Mesenchymal stem cell (in vitro differentiated cells and primary cell): Measurements from ENCODE around the gene CFAP58.

Source experiments
- DNase-seq: peaks from one replicate; pipeline ENCODE4 v3.0.0-alpha.2; 2013
- H2AFZ ChIP-seq: one replicate; pipeline ENCODE4 v1.6.1; 2013; ENCODE audit warnings: low read depth, mild to moderate bottlenecking, control low read depth, inconsistent platforms, low read length, moderate library complexity
- H2AK5ac ChIP-seq: 2 replicates; pipeline ENCODE4 v1.6.1; 2013; ENCODE audit warnings: low read length, moderate library complexity, mild to moderate bottlenecking, inconsistent platforms; ENCODE audit not compliant: severe bottlenecking
- H2BK120ac ChIP-seq: one replicate; pipeline ENCODE4 v1.6.1; 2013; ENCODE audit warnings: low read depth, mild to moderate bottlenecking, inconsistent platforms, low read length, moderate library complexity
- H2BK12ac ChIP-seq, 2 experiments: one replicate each; pipeline ENCODE4 v1.6.1; 2013; ENCODE audit warnings: inconsistent platforms in 2 of 2, low read length in 2 of 2, mild to moderate bottlenecking in 2 of 2, moderate library complexity in 2 of 2, control low read depth in 1 of 2
- H2BK15ac ChIP-seq: one replicate; pipeline ENCODE4 v1.6.1; 2013; ENCODE audit warnings: mild to moderate bottlenecking, low read depth, inconsistent platforms; ENCODE audit not compliant: poor library complexity, severe bottlenecking
- H2BK5ac ChIP-seq: 2 replicates; pipeline ENCODE4 v1.6.1; 2013; ENCODE audit warnings: low read depth, mild to moderate bottlenecking, low read length, control low read depth, inconsistent platforms; ENCODE audit not compliant: poor library complexity, severe bottlenecking
- H3K14ac ChIP-seq, 2 experiments: one replicate each; pipeline ENCODE4 v1.6.1; 2013; ENCODE audit warnings: inconsistent platforms in 2 of 2, low read length in 2 of 2, control low read depth in 1 of 2, mild to moderate bottlenecking in 1 of 2, moderate library complexity in 1 of 2
- H3K18ac ChIP-seq, 2 experiments: one replicate each; pipeline ENCODE4 v1.6.1; 2013; ENCODE audit warnings: inconsistent platforms in 2 of 2, low read length in 2 of 2, control low read depth in 1 of 2, low read depth in 1 of 2, mild to moderate bottlenecking in 1 of 2
- H3K23ac ChIP-seq, 2 experiments: one replicate each; pipeline ENCODE4 v1.6.1; 2013; ENCODE audit warnings: inconsistent platforms in 2 of 2, low read length in 2 of 2, mild to moderate bottlenecking in 2 of 2, moderate library complexity in 2 of 2, control low read depth in 1 of 2
- H3K27ac ChIP-seq: 2 replicates; pipeline ENCODE4 v1.5.1; 2013; ENCODE audit warnings: mild to moderate bottlenecking, moderate library complexity, low read length, control low read depth, inconsistent platforms; ENCODE audit not compliant: poor library complexity, severe bottlenecking
- H3K27me3 ChIP-seq, 2 experiments: 2 replicates each; pipeline versions ENCODE4 v1.6.1 to v1.7.0; 2013; ENCODE audit warnings: low read length in 2 of 2, mild to moderate bottlenecking in 2 of 2, moderate library complexity in 2 of 2, control low read depth in 1 of 2, inconsistent platforms in 1 of 2; ENCODE audit not compliant: control insufficient read depth in 1 of 2, insufficient read depth in 1 of 2
- H3K36me3 ChIP-seq, 2 experiments: 2 replicates each; pipeline versions ENCODE4 v1.6.1 to v1.7.0; 2013; ENCODE audit warnings: low read length in 2 of 2, control low read depth in 1 of 2, inconsistent platforms in 1 of 2, low read depth in 1 of 2, mild to moderate bottlenecking in 1 of 2; ENCODE audit not compliant: insufficient read depth in 2 of 2, control insufficient read depth in 1 of 2
- H3K4ac ChIP-seq, 2 experiments: one replicate each; pipeline ENCODE4 v1.6.1; 2013; ENCODE audit warnings: inconsistent platforms in 2 of 2, low read length in 2 of 2, mild to moderate bottlenecking in 2 of 2, moderate library complexity in 2 of 2, control low read depth in 1 of 2, low read depth in 1 of 2
- H3K4me1 ChIP-seq: 2 replicates; pipeline ENCODE4 v1.6.1; 2013; ENCODE audit warnings: low read depth, low read length, control low read depth; ENCODE audit not compliant: control insufficient read depth, insufficient read depth
- H3K4me2 ChIP-seq: 2 replicates; pipeline ENCODE4 v1.6.1; 2013; ENCODE audit warnings: low read length, mild to moderate bottlenecking, inconsistent platforms; ENCODE audit not compliant: poor library complexity, severe bottlenecking
- H3K4me3 ChIP-seq, 2 experiments: 2 replicates each; pipeline versions ENCODE4 v1.5.1 to v1.7.0; 2013; ENCODE audit warnings: low read length in 2 of 2, mild to moderate bottlenecking in 2 of 2, control low read depth in 1 of 2, low read depth in 1 of 2; ENCODE audit not compliant: insufficient read depth in 1 of 2
- H3K79me1 ChIP-seq: replicated peaks from 2 replicates; pipeline ENCODE4 v1.6.1; 2013; ENCODE audit warnings: mild to moderate bottlenecking, control low read depth, low read length, inconsistent platforms; ENCODE audit not compliant: poor library complexity, severe bottlenecking
- H3K9ac ChIP-seq: 2 replicates; pipeline ENCODE4 v1.7.0; 2013; ENCODE audit warnings: mild to moderate bottlenecking, low read length, moderate library complexity
- H3K9me3 ChIP-seq: 2 replicates; pipeline ENCODE4 v1.7.0; 2013; ENCODE audit warnings: mild to moderate bottlenecking, low read length; ENCODE audit not compliant: control insufficient read depth
- H4K8ac ChIP-seq: one replicate; pipeline ENCODE4 v1.6.1; 2013; ENCODE audit warnings: inconsistent platforms, mild to moderate bottlenecking, low read length, moderate library complexity
- H4K91ac ChIP-seq: one replicate; pipeline ENCODE4 v1.6.1; 2013; ENCODE audit warnings: mild to moderate bottlenecking, low read length, inconsistent platforms
- WGBS: methylation state at CpG from one replicate; pipeline ENCODE4 v1.1.7; 2013; ENCODE audit warnings: mixed read lengths; 5-methylcytosine and 5-hydroxymethylcytosine counted together

Gene CFAP58

GRCh38 chr10:104406715-104407650, 53.4 kb downstream of the CFAP58 start:
- no peaks in the 10 kb centered on the region for H3K27me3 ChIP-seq
- H3K79me1 ChIP-seq = no peaks in the 10 kb centered on the region
- no peak overlapping the region for H3K9ac ChIP-seq
- H4K8ac ChIP-seq = no peak overlapping the region
- peak; percentile 2 for DNase-seq
- 80% methylated on average over 6 of the region's 7 CpGs for WGBS
- H3K36me3 ChIP-seq = no peaks in the 10 kb centered on the region
- no peaks in the 10 kb centered on the region for H3K9me3 ChIP-seq
- no peak overlapping the region for H2BK15ac ChIP-seq
- no peak overlapping the region for H3K27ac ChIP-seq
- H3K18ac ChIP-seq = no peak overlapping the region
- no peak overlapping the region for H3K14ac ChIP-seq
- H3K4me3 ChIP-seq = no peak overlapping the region
- H3K23ac ChIP-seq = no peak overlapping the region
- H2AFZ ChIP-seq = no peak overlapping the region
- no peak overlapping the region for H2AK5ac ChIP-seq
- no peaks in the 10 kb centered on the region for H3K4me1 ChIP-seq
- no peak overlapping the region for H3K4ac ChIP-seq
- H2BK120ac ChIP-seq = no peak overlapping the region
- no peak overlapping the region for H2BK12ac ChIP-seq
- H3K4me2 ChIP-seq = no peak overlapping the region
- H2BK5ac ChIP-seq = no peak overlapping the region
- no peak overlapping the region for H4K91ac ChIP-seq

GRCh38 chr10:104413528-104413927, 59.9 kb downstream of the CFAP58 start:
- Histone ChIP-seq H2BK5ac (no peak overlapping the region), H3K9ac (no peak overlapping the region), H3K27ac (no peak overlapping the region), H2BK120ac (no peak overlapping the region), H3K4me3 (no peak overlapping the region), H4K91ac (no peak overlapping the region), H3K36me3 (no peaks in the 10 kb centered on the region), H2AK5ac (no peak overlapping the region), H3K23ac (no peak overlapping the region), H3K9me3 (no peaks in the 10 kb centered on the region), H3K4ac (no peak overlapping the region), H2BK12ac (no peak overlapping the region), H2BK15ac (no peak overlapping the region), H3K4me2 (no peak overlapping the region), H3K79me1 (no peaks in the 10 kb centered on the region), H3K14ac (no peak overlapping the region), H4K8ac (no peak overlapping the region), H3K18ac (no peak overlapping the region), H3K27me3 (no peaks in the 10 kb centered on the region), H2AFZ (no peak overlapping the region), H3K4me1 (no peaks in the 10 kb centered on the region)
- no peak for DNase-seq
- WGBS = 75% methylated on average over 1 of the region's 1 CpG

- no peak for DNase-seq
- WGBS = 90% methylated on average over 7 of the region's 7 CpGs
These were observed 62.0 kb downstream of the CFAP58 start for GRCh38 chr10:104415526-104416165.

GRCh38 chr10:104416851-104417250, 63.2 kb downstream of the CFAP58 start:
- Histone ChIP-seq H2AK5ac (no peak overlapping the region), H2BK15ac (no peak overlapping the region), H4K8ac (no peak overlapping the region), H2BK120ac (no peak overlapping the region), H3K36me3 (no peaks in the 10 kb centered on the region), H2AFZ (no peak overlapping the region), H3K27ac (no peak overlapping the region), H3K9me3 (no peaks in the 10 kb centered on the region), H3K18ac (no peak overlapping the region), H3K23ac (no peak overlapping the region), H4K91ac (no peak overlapping the region), H2BK12ac (no peak overlapping the region), H3K4me1 (no peaks in the 10 kb centered on the region), H3K79me1 (no peaks in the 10 kb centered on the region), H3K9ac (no peak overlapping the region), H3K4me2 (no peak overlapping the region), H3K4me3 (no peak overlapping the region), H3K14ac (no peak overlapping the region), H2BK5ac (no peak overlapping the region), H3K27me3 (no peaks in the 10 kb centered on the region), H3K4ac (no peak overlapping the region)
- WGBS = 79% methylated on average over 1 of the region's 1 CpG
- no peak for DNase-seq

More at GRCh38 chr10:104415526-104416165, 62.0 kb downstream of the CFAP58 start:
- Histone ChIP-seq H3K18ac (no peak overlapping the region), H3K9ac (no peak overlapping the region), H3K4me2 (no peak overlapping the region), H3K4me3 (no peak overlapping the region), H3K79me1 (no peaks in the 10 kb centered on the region), H3K27ac (no peak overlapping the region), H3K27me3 (no peaks in the 10 kb centered on the region), H2BK120ac (no peak overlapping the region), H4K91ac (no peak overlapping the region), H3K4ac (no peak overlapping the region), H3K36me3 (no peaks in the 10 kb centered on the region), H2BK5ac (no peak overlapping the region), H3K23ac (no peak overlapping the region), H3K9me3 (no peaks in the 10 kb centered on the region), H2BK15ac (no peak overlapping the region), H2AK5ac (no peak overlapping the region), H3K4me1 (no peaks in the 10 kb centered on the region), H3K14ac (no peak overlapping the region), H4K8ac (no peak overlapping the region), H2BK12ac (no peak overlapping the region), H2AFZ (no peak overlapping the region)
